Measurements from ENCODE around the gene DYNLL1.
A peak's percentile ranks its signal among the peaks of the same experiment; 100 is the strongest.

The DYNLL1 gene

DNA sequence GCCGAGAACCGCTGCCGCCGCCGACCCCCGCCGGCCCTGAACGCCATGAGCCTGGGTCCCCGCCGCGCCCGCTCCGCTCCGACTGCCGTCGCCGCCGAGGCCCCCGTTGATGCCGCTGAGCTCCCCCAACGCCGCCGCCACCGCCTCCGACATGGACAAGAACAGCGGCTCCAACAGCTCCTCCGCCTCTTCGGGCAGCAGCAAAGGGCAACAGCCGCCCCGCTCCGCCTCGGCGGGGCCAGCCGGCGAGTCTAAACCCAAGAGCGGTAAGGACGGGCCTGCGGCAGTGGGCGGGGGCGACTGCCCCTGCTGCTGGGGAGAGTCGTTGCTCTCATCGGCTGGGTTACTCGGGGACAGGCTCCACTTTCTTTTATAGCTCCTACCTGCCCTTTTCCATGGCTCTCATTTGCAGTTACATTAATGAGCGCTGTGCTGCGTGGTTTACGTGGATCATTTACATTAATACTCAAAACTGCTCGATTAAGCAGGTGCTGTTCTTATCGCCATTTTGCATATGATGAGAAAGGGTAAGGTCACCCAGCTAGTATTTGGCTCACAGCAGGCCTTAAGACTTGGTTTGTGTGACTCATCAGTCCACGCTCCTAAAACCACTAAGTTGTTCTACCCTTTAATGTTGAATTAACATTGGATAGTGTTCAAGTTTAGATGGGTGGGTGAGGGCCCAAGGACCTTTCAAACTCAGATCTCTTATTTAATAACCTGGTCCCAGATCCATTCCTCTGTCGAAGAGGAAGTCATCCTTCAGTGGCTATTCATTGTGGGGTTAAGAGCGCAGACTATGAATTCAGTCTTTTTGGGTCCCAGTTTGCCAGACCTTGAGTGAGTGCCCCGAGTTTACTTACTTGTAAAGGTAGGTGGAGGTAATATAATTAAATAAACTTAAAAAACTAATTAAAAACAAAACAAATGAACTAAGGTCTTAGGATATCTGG lies 39.1 kb downstream of the DYNLL1 start:
- no peak overlapping the region for H3K27ac ChIP-seq (ENCODE audit: low read length)

DNA sequence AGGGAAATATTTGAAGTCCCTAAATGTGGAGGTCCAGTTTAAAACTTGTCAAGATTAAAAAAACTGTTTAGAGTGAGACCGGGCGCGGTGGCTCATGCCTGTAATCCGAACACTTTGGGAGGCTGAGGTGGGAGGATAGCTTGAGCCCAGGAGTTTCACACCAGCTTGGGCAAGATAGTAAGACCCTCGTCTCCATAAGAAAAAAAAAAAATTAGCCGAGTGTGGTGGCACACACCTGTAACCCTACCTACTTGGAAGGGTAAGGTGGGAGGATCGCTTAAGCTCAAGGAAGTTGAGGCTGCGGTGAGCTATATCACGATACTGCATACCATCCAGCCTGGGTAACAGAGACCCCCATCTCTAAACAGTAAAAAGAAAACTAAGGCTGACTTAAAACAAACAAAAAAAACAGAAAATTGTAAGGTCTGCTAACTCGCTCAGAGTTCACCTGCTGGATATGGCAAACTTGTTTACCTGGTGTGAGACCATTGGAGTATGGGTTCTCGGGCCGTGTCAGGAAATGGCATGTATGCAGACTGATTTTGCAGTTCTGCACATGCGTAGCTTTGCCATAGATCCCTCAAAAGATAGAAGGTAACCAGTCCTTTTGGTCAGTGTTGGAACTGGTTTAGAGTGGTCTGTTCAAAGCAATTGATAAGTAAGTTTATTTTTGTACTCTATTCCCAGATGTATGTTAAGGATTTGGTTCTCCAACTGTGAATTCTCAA lies 40.3 kb downstream of the DYNLL1 start:
- Histone ChIP-seq H3K9me3 (ENCODE audit: control insufficient read depth, insufficient read depth, low read length) (no peaks in the 10 kb centered on the region), H3K36me3 (ENCODE audit: control insufficient read depth, insufficient read depth, low read length) (no peaks in the 10 kb centered on the region), H3K27ac (ENCODE audit: low read length) (no peak overlapping the region), H3K4me3 (ENCODE audit: low read length) (no peak overlapping the region), H3K4me1 (ENCODE audit: control insufficient read depth, insufficient read depth, low read length) (no peaks in the 10 kb centered on the region), H3K27me3 (ENCODE audit: control insufficient read depth, insufficient read depth, low read length) (no peaks in the 10 kb centered on the region)
- no CpG with 5 or more reads among the region's 13 CpGs for WGBS (ENCODE audit: insufficient coverage, insufficient read length)
- DNase-seq (ENCODE audit: low read depth, low spot score): no peak

More for the DNA sequence above, 39.1 kb downstream of the DYNLL1 start:
- no peaks in the 10 kb centered on the region for H3K4me1 ChIP-seq (ENCODE audit: control insufficient read depth, insufficient read depth, low read length)
- no CpG with 5 or more reads among the region's 52 CpGs for WGBS (ENCODE audit: insufficient coverage, insufficient read length)
- H3K36me3 ChIP-seq (ENCODE audit: control insufficient read depth, insufficient read depth, low read length): no peaks in the 10 kb centered on the region
- DNase-seq (ENCODE audit: low read depth, low spot score): no peak
- no peaks in the 10 kb centered on the region for H3K9me3 ChIP-seq (ENCODE audit: control insufficient read depth, insufficient read depth, low read length)
- H3K4me3 ChIP-seq (ENCODE audit: low read length): peak overlapping the region; percentile 100
- no peaks in the 10 kb centered on the region for H3K27me3 ChIP-seq (ENCODE audit: control insufficient read depth, insufficient read depth, low read length)

DNA sequence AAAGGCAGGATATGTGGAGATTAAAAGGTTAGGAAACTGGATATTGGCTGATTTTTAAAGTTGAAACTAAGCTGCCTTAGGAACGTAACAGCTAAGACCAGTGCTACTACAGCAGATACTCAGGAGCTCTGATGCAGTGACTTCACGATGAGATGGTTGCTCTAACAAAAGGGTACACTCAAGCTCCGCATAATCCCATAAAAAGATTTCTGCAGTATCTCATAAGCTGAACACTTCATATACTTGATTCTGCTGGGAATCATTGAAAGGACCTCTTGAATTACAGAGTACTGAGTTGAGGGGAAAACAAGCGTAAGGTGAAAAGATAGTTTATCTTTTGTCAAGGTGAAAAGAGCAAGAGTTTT lies 41.9 kb downstream of the DYNLL1 start:
- Histone ChIP-seq H3K36me3 (ENCODE audit: control insufficient read depth, insufficient read depth, low read length) (no peaks in the 10 kb centered on the region), H3K27ac (ENCODE audit: low read length) (no peak overlapping the region), H3K9me3 (ENCODE audit: control insufficient read depth, insufficient read depth, low read length) (no peaks in the 10 kb centered on the region), H3K27me3 (ENCODE audit: control insufficient read depth, insufficient read depth, low read length) (no peaks in the 10 kb centered on the region), H3K4me3 (ENCODE audit: low read length) (no peak overlapping the region), H3K4me1 (ENCODE audit: control insufficient read depth, insufficient read depth, low read length) (no peaks in the 10 kb centered on the region)
- DNase-seq (ENCODE audit: low read depth, low spot score): no peak
- WGBS (ENCODE audit: insufficient coverage, insufficient read length): no CpG with 5 or more reads among the region's 4 CpGs

DNA sequence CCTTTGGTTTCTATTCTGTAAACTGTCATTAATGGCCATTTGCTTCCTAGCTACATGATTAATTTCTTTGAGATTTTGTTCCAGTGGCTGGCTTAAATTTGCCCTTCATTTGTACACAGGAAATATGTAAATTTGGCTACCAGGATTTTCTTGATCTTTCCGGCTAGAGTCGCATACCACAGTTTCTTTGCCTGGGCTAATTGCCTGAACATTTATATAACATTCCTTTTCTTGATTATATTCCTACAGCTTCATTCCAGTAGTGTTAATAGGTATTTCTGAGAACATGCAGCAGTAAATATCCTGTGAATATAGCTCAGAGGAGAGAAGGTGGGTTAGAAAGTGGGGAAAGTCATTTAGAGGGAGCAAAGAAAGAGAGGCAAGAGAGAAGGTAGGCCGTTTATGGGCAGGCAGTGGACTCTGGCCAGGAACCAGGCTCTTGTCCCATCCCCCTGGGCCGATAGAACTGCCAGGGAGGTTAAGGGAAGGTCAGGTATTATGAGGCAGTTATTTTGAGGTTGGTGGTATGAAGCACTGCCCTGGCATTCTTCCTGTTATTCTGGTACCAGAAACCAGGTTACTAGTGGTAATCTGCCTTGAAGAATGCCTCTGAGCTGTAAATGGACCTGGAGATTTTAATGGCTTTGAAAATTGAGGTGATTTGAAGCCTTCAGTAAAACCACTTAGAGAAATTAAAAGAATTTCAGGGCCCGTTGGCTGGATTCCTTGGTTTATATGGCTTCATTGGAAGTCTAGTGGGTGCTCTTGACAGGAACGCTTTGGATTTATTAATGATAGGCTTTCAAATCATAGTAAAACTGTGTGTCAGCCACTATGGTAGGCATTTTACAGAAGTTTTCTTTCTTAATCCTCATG lies 42.6 kb downstream of the DYNLL1 start:
- WGBS (ENCODE audit: insufficient coverage, insufficient read length): no CpG with 5 or more reads among the region's 6 CpGs
- no peak overlapping the region for H3K4me3 ChIP-seq (ENCODE audit: low read length)
- DNase-seq (ENCODE audit: low read depth, low spot score): no peak
- no peaks in the 10 kb centered on the region for H3K27me3 ChIP-seq (ENCODE audit: control insufficient read depth, insufficient read depth, low read length)
- no peaks in the 10 kb centered on the region for H3K4me1 ChIP-seq (ENCODE audit: control insufficient read depth, insufficient read depth, low read length)
- H3K9me3 ChIP-seq (ENCODE audit: control insufficient read depth, insufficient read depth, low read length): no peaks in the 10 kb centered on the region
- no peak overlapping the region for H3K27ac ChIP-seq (ENCODE audit: low read length)
- no peaks in the 10 kb centered on the region for H3K36me3 ChIP-seq (ENCODE audit: control insufficient read depth, insufficient read depth, low read length)

DNA sequence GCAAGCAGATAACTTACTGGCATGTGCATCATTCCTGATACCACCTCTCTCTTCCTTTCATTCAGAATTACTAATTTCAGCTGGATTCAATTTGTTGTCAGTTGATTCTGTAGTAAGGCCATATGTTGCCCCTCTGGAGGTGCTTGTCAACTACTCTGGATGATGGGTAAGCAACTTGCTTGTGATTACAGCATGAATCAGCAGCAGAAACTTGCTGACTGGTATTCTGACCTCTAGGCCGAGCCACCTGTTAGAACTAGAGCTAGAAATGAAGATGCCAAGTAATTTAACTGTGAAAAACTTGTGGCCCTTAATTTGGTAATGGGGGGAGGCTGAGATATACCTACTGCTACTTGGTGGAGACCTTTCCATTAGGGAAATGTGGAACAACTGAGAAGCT lies 43.4 kb downstream of the DYNLL1 start:
- no peak for DNase-seq (ENCODE audit: low read depth, low spot score)
- Histone ChIP-seq H3K27ac (ENCODE audit: low read length) (no peak overlapping the region), H3K9me3 (ENCODE audit: control insufficient read depth, insufficient read depth, low read length) (no peaks in the 10 kb centered on the region), H3K4me1 (ENCODE audit: control insufficient read depth, insufficient read depth, low read length) (no peaks in the 10 kb centered on the region), H3K4me3 (ENCODE audit: low read length) (no peak overlapping the region), H3K27me3 (ENCODE audit: control insufficient read depth, insufficient read depth, low read length) (no peaks in the 10 kb centered on the region), H3K36me3 (ENCODE audit: control insufficient read depth, insufficient read depth, low read length) (no peaks in the 10 kb centered on the region)
- WGBS (ENCODE audit: insufficient coverage, insufficient read length): no CpG with 5 or more reads among the region's 1 CpG

DNA sequence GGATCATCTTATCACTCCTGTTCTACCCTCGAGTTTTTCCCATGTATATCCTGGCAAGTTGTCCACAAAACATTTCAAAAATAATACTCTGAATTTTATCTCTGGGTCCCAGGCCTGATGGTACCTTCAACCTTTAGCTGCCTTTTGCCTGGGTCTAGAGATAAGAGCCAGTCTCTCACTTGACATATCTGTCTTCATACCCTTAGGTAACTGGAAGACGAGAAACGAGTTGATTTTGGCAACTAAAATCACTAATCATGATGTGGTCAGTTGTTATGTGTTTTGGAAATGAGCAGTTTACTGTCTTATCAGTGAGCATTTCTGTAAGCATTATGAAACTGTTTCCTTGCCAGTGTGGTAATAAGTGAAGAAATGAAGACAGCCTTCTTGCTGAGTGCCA lies 44.5 kb downstream of the DYNLL1 start:
- no CpG with 5 or more reads among the region's 3 CpGs for WGBS (ENCODE audit: insufficient coverage, insufficient read length)
- H3K36me3 ChIP-seq (ENCODE audit: control insufficient read depth, insufficient read depth, low read length): no peaks in the 10 kb centered on the region
- no peak overlapping the region for H3K27ac ChIP-seq (ENCODE audit: low read length)
- H3K4me3 ChIP-seq (ENCODE audit: low read length): no peak overlapping the region
- no peak for DNase-seq (ENCODE audit: low read depth, low spot score)
- H3K27me3 ChIP-seq (ENCODE audit: control insufficient read depth, insufficient read depth, low read length): no peaks in the 10 kb centered on the region
- H3K4me1 ChIP-seq (ENCODE audit: control insufficient read depth, insufficient read depth, low read length): no peaks in the 10 kb centered on the region
- H3K9me3 ChIP-seq (ENCODE audit: control insufficient read depth, insufficient read depth, low read length): no peaks in the 10 kb centered on the region

DNA sequence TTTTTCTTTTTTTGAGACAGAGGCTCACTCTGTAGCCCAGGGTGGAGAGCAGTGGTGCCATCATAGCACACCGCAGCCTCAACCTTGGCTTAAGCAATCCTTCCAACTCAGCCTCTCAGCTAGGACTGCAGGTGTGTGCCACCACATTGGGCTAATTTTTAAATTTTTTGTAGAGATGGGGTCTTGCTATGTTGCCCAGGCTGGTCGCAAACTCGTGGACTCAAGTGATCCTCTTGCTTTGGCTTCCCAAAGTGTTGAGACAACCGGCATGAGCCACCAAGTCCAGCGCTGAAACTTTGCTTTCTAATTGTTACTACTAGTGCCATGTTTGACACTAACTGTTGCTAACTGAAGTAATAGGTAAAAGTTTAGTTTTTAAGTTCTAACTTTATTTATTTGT lies 46.3 kb downstream of the DYNLL1 start:
- Histone ChIP-seq H3K27me3 (ENCODE audit: control insufficient read depth, insufficient read depth, low read length) (no peaks in the 10 kb centered on the region), H3K4me3 (ENCODE audit: low read length) (no peak overlapping the region), H3K27ac (ENCODE audit: low read length) (no peak overlapping the region), H3K9me3 (ENCODE audit: control insufficient read depth, insufficient read depth, low read length) (no peaks in the 10 kb centered on the region), H3K36me3 (ENCODE audit: control insufficient read depth, insufficient read depth, low read length) (peaks cover 5% of the 10 kb centered on the region; the same call in 1 of the 2 replicates), H3K4me1 (ENCODE audit: control insufficient read depth, insufficient read depth, low read length) (no peaks in the 10 kb centered on the region)
- DNase-seq (ENCODE audit: low read depth, low spot score): no peak
- WGBS (ENCODE audit: insufficient coverage, insufficient read length): no CpG with 5 or more reads among the region's 5 CpGs

DNA sequence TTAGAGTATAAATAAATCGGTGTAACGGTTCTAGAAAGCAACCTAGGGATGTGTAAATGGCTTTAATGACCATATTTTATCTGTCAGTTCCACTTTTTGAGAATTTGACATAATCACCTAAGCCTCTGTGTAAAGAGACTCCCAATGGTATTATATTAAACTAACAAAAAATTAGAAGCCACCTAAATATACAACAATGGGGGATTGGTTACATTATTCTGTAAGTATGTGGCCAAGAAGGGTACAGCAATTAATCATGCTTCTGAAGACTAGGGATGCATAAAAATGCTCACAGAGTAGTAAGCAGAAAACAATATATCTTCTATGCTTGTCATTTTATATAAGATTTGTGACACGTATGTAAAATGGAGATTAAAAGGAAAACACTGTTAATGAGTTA lies 48.8 kb downstream of the DYNLL1 start:
- peaks cover 11% of the 10 kb centered on the region; the same call in 1 of the 2 replicates for H3K36me3 ChIP-seq (ENCODE audit: control insufficient read depth, insufficient read depth, low read length)
- H3K9me3 ChIP-seq (ENCODE audit: control insufficient read depth, insufficient read depth, low read length): no peaks in the 10 kb centered on the region
- WGBS (ENCODE audit: insufficient coverage, insufficient read length): 100% methylated on average over 2 of the region's 3 CpGs
- H3K4me3 ChIP-seq (ENCODE audit: low read length): no peak overlapping the region
- no peaks in the 10 kb centered on the region for H3K4me1 ChIP-seq (ENCODE audit: control insufficient read depth, insufficient read depth, low read length)
- no peak overlapping the region for H3K27ac ChIP-seq (ENCODE audit: low read length)
- no peak for DNase-seq (ENCODE audit: low read depth, low spot score)
- H3K27me3 ChIP-seq (ENCODE audit: control insufficient read depth, insufficient read depth, low read length): no peaks in the 10 kb centered on the region

DNA sequence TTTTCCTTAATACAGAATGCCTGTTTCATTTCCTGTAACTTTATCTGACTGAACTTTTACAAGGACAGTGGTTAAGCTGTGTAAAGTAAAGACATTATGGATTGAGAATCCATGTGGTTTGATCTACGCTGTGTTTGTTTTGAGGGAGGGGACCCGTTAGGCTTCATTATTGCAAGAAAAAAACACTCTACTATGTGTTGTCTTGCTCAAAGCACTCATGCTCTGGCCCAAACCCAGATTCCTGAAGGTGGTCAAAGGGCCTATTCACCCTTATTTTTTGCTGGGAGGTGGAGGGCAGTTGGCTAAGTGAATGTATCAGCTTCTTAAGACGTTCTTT lies 50.1 kb downstream of the DYNLL1 start:
- Histone ChIP-seq H3K4me1 (ENCODE audit: control insufficient read depth, insufficient read depth, low read length) (no peaks in the 10 kb centered on the region), H3K9me3 (ENCODE audit: control insufficient read depth, insufficient read depth, low read length) (no peaks in the 10 kb centered on the region), H3K4me3 (ENCODE audit: low read length) (no peak overlapping the region), H3K27ac (ENCODE audit: low read length) (no peak overlapping the region), H3K27me3 (ENCODE audit: control insufficient read depth, insufficient read depth, low read length) (no peaks in the 10 kb centered on the region), H3K36me3 (ENCODE audit: control insufficient read depth, insufficient read depth, low read length) (peaks cover 11% of the 10 kb centered on the region; the same call in 1 of the 2 replicates)
- no CpG with 5 or more reads among the region's 3 CpGs for WGBS (ENCODE audit: insufficient coverage, insufficient read length)
- no peak for DNase-seq (ENCODE audit: low read depth, low spot score)
